ENCODE results near the gene ELAVL2. TPM values are rescaled to one million over a fixed set of nuclear protein-coding genes. Genes with fewer than 3 reads are reported as not detected.

The ELAVL2 gene
- total and polyA plus RNA-seq, 2 of the 4 experiments (the other 2 are of a cell fraction): 0.36 TPM; not detected in 1

DNA sequence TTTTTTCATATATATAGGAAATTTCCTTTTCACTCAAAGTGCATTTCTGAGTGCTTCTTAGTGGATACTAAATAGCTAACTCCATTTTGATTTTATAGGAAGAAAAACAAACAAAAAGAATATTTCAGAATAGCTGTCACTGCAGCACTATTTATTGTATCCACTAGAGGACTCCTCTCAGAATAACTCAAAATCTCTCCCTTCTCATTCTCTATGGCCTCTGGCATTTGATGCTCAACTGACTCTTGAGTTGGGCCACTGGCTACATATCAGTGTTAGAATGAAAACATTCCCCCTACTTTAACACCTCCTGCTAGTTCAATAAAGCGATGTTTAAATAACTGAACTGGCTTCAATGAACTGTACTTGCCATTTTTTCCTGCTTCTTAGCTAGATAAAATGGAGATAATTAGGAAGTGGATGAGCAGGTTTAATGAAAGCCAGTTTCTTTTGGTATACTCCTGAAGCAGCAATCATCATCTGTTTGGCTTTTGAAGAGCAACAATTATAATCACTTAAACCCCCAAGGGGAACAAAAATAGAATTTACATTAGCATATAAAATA lies 16.6 kb upstream of the ELAVL2 start:
- Histone ChIP-seq H3K79me1 (ENCODE audit: low read depth in 1 of 2, low read length in 2 of 2) (no peaks in the 10 kb centered on the region), H2BK5ac (ENCODE audit: low read depth, low read length, poor library complexity, severe bottlenecking) (no peak overlapping the region), H3K36me3 (ENCODE audit: control insufficient read depth, insufficient read depth, low read length) (no peaks in the 10 kb centered on the region), H3K9me1 (ENCODE audit: insufficient read depth, low read length) (no peaks in the 10 kb centered on the region), H2BK120ac (ENCODE audit: low read depth, low read length) (no peak overlapping the region), H2AFZ (replicated peaks; ENCODE audit: low read length, poor library complexity) (no peak overlapping the region), H3K56ac (ENCODE audit: extremely low read depth, insufficient read depth, low read length) (no peak overlapping the region), H3K23ac (ENCODE audit: low read depth, low read length) (no peak overlapping the region), H3K4me1 (ENCODE audit: control insufficient read depth, insufficient read depth, low read length) (no peaks in the 10 kb centered on the region), H3K18ac (ENCODE audit: low read depth, low read length) (no peak overlapping the region), H3K4ac (ENCODE audit: low read depth, low read length) (no peak overlapping the region), H3K14ac (replicated peaks; ENCODE audit: low read depth, low read length) (no peak overlapping the region), H3K4me2 (ENCODE audit: low read depth, low read length) (no peak overlapping the region), H4K8ac (ENCODE audit: low read depth in 2 of 2, low read length in 2 of 2) (no peak overlapping the region), H3K9me3 (ENCODE audit: control insufficient read depth, insufficient read depth, low read length) (no peaks in the 10 kb centered on the region), H3K9ac (ENCODE audit: low read depth, low read length) (no peak overlapping the region), H2AK9ac (replicated peaks; ENCODE audit: low read depth, low read length, poor library complexity) (no peak overlapping the region), H2BK20ac (ENCODE audit: low read depth, low read length) (no peak overlapping the region), H3K4me3 (ENCODE audit: insufficient read depth, low read depth, low read length) (no peak overlapping the region), H3K27ac (ENCODE audit: insufficient read depth, low read length) (no peak overlapping the region), H2AK5ac (ENCODE audit: low read depth, low read length) (no peak overlapping the region), H2BK15ac (ENCODE audit: low read depth, low read length) (no peak overlapping the region), H4K91ac (ENCODE audit: insufficient read depth, low read depth, low read length) (no peak overlapping the region), H3K27me3 (ENCODE audit: control insufficient read depth, insufficient read depth, low read length) (no peaks in the 10 kb centered on the region), H4K5ac (ENCODE audit: low read depth, low read length) (no peak overlapping the region), H4K20me1 (ENCODE audit: insufficient read depth, low read length) (no peaks in the 10 kb centered on the region)
- DNase-seq: no peak
- CTCF ChIA-PET: no interaction called here
- in situ Hi-C loops (cut with MboI; ENCODE audit: low sequenced_read_pairs): no loop called here
- no CpG with 5 or more reads among the region's 1 CpG for WGBS, 2 experiments (ENCODE audit: extremely low coverage in 2 of 2, insufficient read length in 1 of 2)
- POLR2A ChIA-PET (ENCODE audit: unreplicated experiment): no interaction called here
- TF ChIP-seq MAFK (IDR thresholded peaks at IDR 0.05; ENCODE audit: low read depth, low read length) (no peak), MAZ (IDR thresholded peaks at IDR 0.05; ENCODE audit: borderline replicate concordance, low read depth, low read length) (no peak), RCOR1 (IDR thresholded peaks at IDR 0.05; ENCODE audit: insufficient replicate concordance, low read length) (no peak), POLR2A (IDR thresholded peaks at IDR 0.05; ENCODE audit: low read depth, low read length) (no peak)
- dilution Hi-C loops (cut with HindIII; ENCODE audit: low sequenced_read_pairs, unreplicated experiment): no loop called here
- intact Hi-C loops (cut with micrococcal nuclease): no loop called here
- ATAC-seq (ENCODE audit: low read depth): no peak
- BruUV-seq (replicated peaks): no TSS peak
